T47D (cell line): ENCODE measurements around the gene CELF2.

Experiments used
- DNase-seq, 2 experiments: peaks; one replicate each; pipeline versions ENCODE4 v3.0.0 to v3.0.0-alpha.2; 2011 to 2012; ENCODE audit warnings: low read depth in 1 of 2, low spot score in 1 of 2
- JUND ChIP-seq: IDR thresholded peaks from 2 replicates; pipeline ENCODE4 v1.6.1; 2012; ENCODE audit warnings: low read depth
- in situ Hi-C: cut with HindIII; loops from 2 replicates; pipeline ENCODE4 v1.10.0; 2016; ENCODE audit warnings: low sequenced_read_pairs, low pct_unique_long_range_greater_than_20kb

CELF2 gene

GRCh38 chr10:11083051-11083450 lies 65.4 kb downstream of the CELF2 start:
- no peak for DNase-seq
- in situ Hi-C loops = no loop called here
- TF ChIP-seq JUND = no peak

- no peak for TF ChIP-seq JUND
- DNase-seq = no peak
- in situ Hi-C loops = no loop called here
Observed at GRCh38 chr10:11085545-11085944, 67.9 kb downstream of the CELF2 start.

GRCh38 chr10:11086177-11086840 lies 68.6 kb downstream of the CELF2 start:
- DNase-seq = no peak
- TF ChIP-seq JUND = no peak
- in situ Hi-C loops = no loop called here

GRCh38 chr10:11087372-11087771 lies 69.7 kb downstream of the CELF2 start:
- in situ Hi-C loops = no loop called here
- no peak for DNase-seq
- TF ChIP-seq JUND = no peak

GRCh38 chr10:11088709-11089108 lies 71.0 kb downstream of the CELF2 start:
- TF ChIP-seq JUND = no peak
- DNase-seq = no peak
- in situ Hi-C loops = no loop called here

GRCh38 chr10:11089272-11089671 lies 71.6 kb downstream of the CELF2 start:
- in situ Hi-C loops = no loop called here
- TF ChIP-seq JUND = no peak
- DNase-seq = no peak

GRCh38 chr10:11091517-11092102 lies 73.9 kb downstream of the CELF2 start:
- DNase-seq = no peak
- TF ChIP-seq JUND = no peak
- in situ Hi-C loops = no loop called here

- TF ChIP-seq JUND = no peak
- no peak for DNase-seq
- in situ Hi-C loops = no loop called here
Observed at GRCh38 chr10:11093771-11094736, 76.4 kb downstream of the CELF2 start.

- no peak for TF ChIP-seq JUND
- in situ Hi-C loops = no loop called here
- DNase-seq = no peak
Observed at GRCh38 chr10:11095374-11095801, 77.7 kb downstream of the CELF2 start.

- no peak for TF ChIP-seq JUND
- in situ Hi-C loops = no loop called here
- DNase-seq = no peak
Observed at GRCh38 chr10:11096422-11096821, 78.8 kb downstream of the CELF2 start.

- in situ Hi-C loops = no loop called here
- TF ChIP-seq JUND = no peak
- DNase-seq = no peak
Observed at GRCh38 chr10:11097686-11098085, 80.0 kb downstream of the CELF2 start.

- in situ Hi-C loops = no loop called here
- no peak for DNase-seq
- no peak for TF ChIP-seq JUND
Observed at GRCh38 chr10:11098666-11099065, 81.0 kb downstream of the CELF2 start.
